HCT116 (cell line): ENCODE data around the gene SEZ6. TPM values are rescaled to one million over a fixed set of nuclear protein-coding genes. Genes with fewer than 3 reads are reported as not detected.

Source experiments
- ATAC-seq: fragments of 200-7000 bp; cut with Tn5 transposase; 2 replicates; pipeline ENCODE4 v1.9.1; 2020; ENCODE audit warnings: mild to moderate bottlenecking, moderate library complexity
- BruUV-seq: library from RNA; stranded (reverse); fragments of 400-500 nt; replicated peaks from 2 replicates; lab custom pipeline; 2021; lab: Mats Ljungman, UMichigan
- CTCF ChIA-PET: fragments of 300-600 bp; sonication (Branson Sonifier 250); formaldehyde crosslinking; loops from one replicate; lab custom pipeline; 2021; ENCODE audit warnings: antibody characterized with exemption; lab: Charles Lee
- POLR2A ChIA-PET: fragments of 300-600, 350-600 bp; sonication (Branson Sonifier 250); formaldehyde crosslinking; loops from one replicate; lab custom pipeline; 2021; ENCODE audit warnings: antibody characterized with exemption; lab: Charles Lee
- RAD21 ChIA-PET, 2 experiments: fragments of 300-600 bp; sonication (Branson Sonifier 250); formaldehyde crosslinking; loops; one replicate each; lab custom pipeline; 2023; ENCODE audit warnings: low total read pairs in 2 of 2; ENCODE audit not compliant: uncharacterized antibody in 2 of 2, unreplicated experiment in 2 of 2, low non-redundant PET in 1 of 2; lab: Charles Lee
- DNase-seq: peaks from one replicate; pipeline ENCODE4 v3.0.0-alpha.2; 2010; ENCODE audit warnings: low read depth, low spot score
- H2AFZ ChIP-seq: fragments of 200-600 bp; shearing (Covaris generic), sonication (generic); 2 replicates; pipeline ENCODE4 v1.6.1; 2017; ENCODE audit warnings: low read depth, mixed run types, mixed read lengths, antibody characterized with exemption, low read length; ENCODE audit not compliant: poor library complexity, severe bottlenecking
- H3K27ac ChIP-seq: 2 replicates; pipeline ENCODE4 v1.5.1; 2012; ENCODE audit warnings: low read depth, low read length
- H3K27me3 ChIP-seq: fragments of 200-600 bp; sonication (generic); 2 replicates; pipeline ENCODE4 v1.6.1; 2016; ENCODE audit warnings: mixed run types, low read length, mixed read lengths; ENCODE audit not compliant: insufficient read depth
- H3K36me3 ChIP-seq, 2 experiments: fragments of 200-500 bp in 1 of 2; fragments of 200-600 bp in 1 of 2; sonication (Bioruptor generic) in 1 of 2; sonication (generic) in 1 of 2; 2 replicates each; pipeline versions ENCODE4 v1.5.1 to v1.6.1; 2014 to 2016; ENCODE audit warnings: low read length in 2 of 2, inconsistent platforms in 1 of 2, mixed read lengths in 1 of 2, mixed run types in 1 of 2; ENCODE audit not compliant: insufficient read depth in 2 of 2, control insufficient read depth in 1 of 2
- H3K4me1 ChIP-seq, 2 experiments: fragments of 200-600 bp in 1 of 2; sonication (generic) in 1 of 2; 2 replicates each; pipeline versions ENCODE4 v1.5.1 to v1.6.1; 2012 to 2017; ENCODE audit warnings: low read length in 2 of 2, inconsistent platforms in 1 of 2, mild to moderate bottlenecking in 1 of 2, mixed read lengths in 1 of 2, mixed run types in 1 of 2, moderate library complexity in 1 of 2; ENCODE audit not compliant: insufficient read depth in 2 of 2, control insufficient read depth in 1 of 2
- H3K4me2 ChIP-seq: fragments of 200-600 bp; sonication (generic); 2 replicates; pipeline ENCODE4 v1.6.1; 2017; ENCODE audit warnings: mixed run types, low read length, mixed read lengths
- H3K4me3 ChIP-seq, 2 experiments: fragments of 200-600 bp in 1 of 2; sonication (generic) in 1 of 2; replicated peaks in 1 of 2; 2 replicates each; pipeline ENCODE4 v1.5.1; 2011 to 2016; ENCODE audit warnings: low read length in 2 of 2, control low read depth in 1 of 2, low read depth in 1 of 2, mild to moderate bottlenecking in 1 of 2, mixed read lengths in 1 of 2, mixed run types in 1 of 2
- H3K79me2 ChIP-seq: fragments of 200-600 bp; sonication (generic); 2 replicates; pipeline ENCODE4 v1.6.1; 2017; ENCODE audit warnings: mild to moderate bottlenecking, mixed run types, low read length, moderate library complexity, mixed read lengths; ENCODE audit not compliant: insufficient read depth
- H3K9ac ChIP-seq: fragments of 200-600 bp; sonication (generic); 2 replicates; pipeline ENCODE4 v1.6.1; 2016; ENCODE audit warnings: low read length, mixed read lengths
- H3K9me2 ChIP-seq: fragments of 200-600 bp; sonication (generic), shearing (Covaris generic); 2 replicates; pipeline ENCODE4 v1.6.1; 2017; ENCODE audit warnings: mixed run types, mild to moderate bottlenecking, moderate library complexity; ENCODE audit not compliant: insufficient read depth
- H3K9me3 ChIP-seq, 2 experiments: fragments of 200-500 bp in 1 of 2; fragments of 200-600 bp in 1 of 2; sonication (Bioruptor generic) in 1 of 2; sonication (generic) in 1 of 2; 2 replicates each; pipeline ENCODE4 v1.6.1; 2014 to 2017; ENCODE audit warnings: low read length in 2 of 2, mixed read lengths in 2 of 2, inconsistent platforms in 1 of 2, low read depth in 1 of 2, mild to moderate bottlenecking in 1 of 2, mixed run types in 1 of 2, moderate library complexity in 1 of 2; ENCODE audit not compliant: control insufficient read depth in 1 of 2, insufficient read depth in 1 of 2
- H4K20me1 ChIP-seq: fragments of 200-600 bp; sonication (generic), shearing (Covaris generic); 2 replicates; pipeline ENCODE4 v1.6.1; 2017; ENCODE audit warnings: mixed run types, mild to moderate bottlenecking, moderate library complexity; ENCODE audit not compliant: insufficient read depth
- CTCF ChIP-seq, 3 experiments: fragments of 200-600 bp in 1 of 3; sonication (generic) in 1 of 3; IDR thresholded peaks in 2 of 3; conservative IDR thresholded peaks in 1 of 3; 2 replicates each; pipeline ENCODE4 v1.5.1; 2012 to 2017; ENCODE audit warnings: low read depth in 2 of 3, low read length in 2 of 3, antibody characterized with exemption in 1 of 3, borderline replicate concordance in 1 of 3, control low read depth in 1 of 3, mild to moderate bottlenecking in 1 of 3, mixed read lengths in 1 of 3, mixed run types in 1 of 3, moderate library complexity in 1 of 3; ENCODE audit not compliant: insufficient read depth in 1 of 3
- EGR1 ChIP-seq: IDR thresholded peaks from 2 replicates; pipeline ENCODE4 v1.6.1; 2012; ENCODE audit warnings: low read depth
- ELF1 ChIP-seq: IDR thresholded peaks from 2 replicates; pipeline ENCODE4 v1.6.1; 2012; ENCODE audit warnings: low read depth, borderline replicate concordance
- EZH2phosphoT487 ChIP-seq: fragments of 200-600 bp; IDR thresholded peaks from 2 replicates; pipeline ENCODE4 v1.6.1; 2018; ENCODE audit warnings: antibody characterized with exemption, borderline replicate concordance
- FOSL1 ChIP-seq: IDR thresholded peaks from 2 replicates; pipeline ENCODE4 v1.6.1; 2012; ENCODE audit warnings: low read depth
- JUND ChIP-seq: IDR thresholded peaks from 2 replicates; pipeline ENCODE4 v1.6.1; 2012
- MAX ChIP-seq: IDR thresholded peaks from 2 replicates; pipeline ENCODE4 v1.6.1; 2012
- POLR2AphosphoS5 ChIP-seq: IDR thresholded peaks from 2 replicates; pipeline ENCODE4 v1.6.1; 2011; ENCODE audit warnings: mild to moderate bottlenecking, low read depth, low read length, moderate library complexity
- REST ChIP-seq: IDR thresholded peaks from 2 replicates; pipeline ENCODE4 v1.6.1; 2012; ENCODE audit warnings: low read depth
- SP1 ChIP-seq: IDR thresholded peaks from 2 replicates; pipeline ENCODE4 v1.6.1; 2012; ENCODE audit warnings: low read depth
- SRF ChIP-seq: IDR thresholded peaks from 2 replicates; pipeline ENCODE4 v1.6.1; 2012; ENCODE audit warnings: low read depth
- YY1 ChIP-seq: IDR thresholded peaks from 2 replicates; pipeline ENCODE4 v1.6.1; 2011; ENCODE audit warnings: low read length, low read depth, moderate library complexity, mild to moderate bottlenecking; ENCODE audit not compliant: insufficient replicate concordance; ENCODE audit errors: extremely low read depth
- ZFX ChIP-seq: fragments of 450-650 bp; IDR thresholded peaks from 2 replicates; pipeline ENCODE4 v1.6.1; 2017
- intact Hi-C: fragments of 100-400 bp; cut with micrococcal nuclease; formaldehyde crosslinking; loops from 2 replicates; pipeline ENCODE4 v1.10.0; 2022
- total RNA-seq: library from RNA; stranded (reverse); gene quantifications from one replicate; pipeline ENCODE4 v1.2.1, GENCODE V29; 2021; ENCODE audit not compliant: unreplicated experiment

The SEZ6 gene
- total RNA-seq, 1 experiment from 2014 or later = 0.22 TPM

- Histone ChIP-seq H3K9me2 (no peaks in the 10 kb centered on the region), H3K9me3 (no peaks in the 10 kb centered on the region), H4K20me1 (no peaks in the 10 kb centered on the region), H3K27me3 (peaks cover 55% of the 10 kb centered on the region; the same call in 1 of the 2 replicates), H3K36me3 (no peaks in the 10 kb centered on the region), H3K27ac (no peak overlapping the region), H3K4me3 (no peak overlapping the region), H2AFZ (no peak overlapping the region), H3K79me2 (no peaks in the 10 kb centered on the region), H3K9ac (no peak overlapping the region), H3K4me1 (peaks cover 0 to 11% of the 10 kb centered on the region in 2 experiments; a peak in 2 of 4 replicates), H3K4me2 (no peak overlapping the region)
- ChIA-PET POLR2A (no interaction called here), RAD21 (no interaction called here), CTCF (no interaction called here)
- no peak for DNase-seq
- ATAC-seq = no peak
- TF ChIP-seq SP1 = no peak
- TF ChIP-seq REST = peak; percentile 68
- TF ChIP-seq ZFX = no peak
- no TSS peak for BruUV-seq
- intact Hi-C loops = no loop called here
Measured at GRCh38 chr17:29004081-29004692, 1.6 kb downstream of the SEZ6 start.

GRCh38 chr17:29003289-29003688 lies 2.5 kb downstream of the SEZ6 start:
- intact Hi-C loops = no loop called here
- no peaks in the 10 kb centered on the region for H4K20me1 ChIP-seq
- RAD21 ChIA-PET = no interaction called here
- CTCF ChIA-PET = no interaction called here
- no peaks in the 10 kb centered on the region for H3K9me2 ChIP-seq
- no peak overlapping the region for H3K27ac ChIP-seq
- no peaks in the 10 kb centered on the region for H3K79me2 ChIP-seq
- POLR2A ChIA-PET = no interaction called here
- H3K27me3 ChIP-seq = peaks cover 55% of the 10 kb centered on the region; the same call in 1 of the 2 replicates
- H3K36me3 ChIP-seq = no peaks in the 10 kb centered on the region
- no peaks in the 10 kb centered on the region for H3K9me3 ChIP-seq
- no peak overlapping the region for H3K4me3 ChIP-seq
- no peak overlapping the region for H3K4me2 ChIP-seq
- no peak overlapping the region for H2AFZ ChIP-seq
- H3K4me1 ChIP-seq = peaks cover 0 to 10% of the 10 kb centered on the region in 2 experiments; a peak in 2 of 4 replicates
- DNase-seq (no peak), ATAC-seq (no peak)
- no peak overlapping the region for H3K9ac ChIP-seq
- BruUV-seq = no TSS peak
- TF ChIP-seq CTCF (IDR thresholded peaks at IDR 0.05 in 2 of 3, conservative IDR thresholded peaks at IDR 0.05 in 1 of 3; ENCODE audit: borderline replicate concordance in 1 of 3, insufficient read depth in 1 of 3, low read depth in 2 of 3, low read length in 2 of 3) = no peak
- no peak for TF ChIP-seq SRF
- no peak for TF ChIP-seq YY1
- TF ChIP-seq JUND = no peak
- TF ChIP-seq ELF1 = no peak
- TF ChIP-seq EZH2phosphoT487 = no peak
- no peak for TF ChIP-seq EGR1
- no peak for TF ChIP-seq POLR2AphosphoS5
- TF ChIP-seq ZFX = no peak
- no peak for TF ChIP-seq MAX
- no peak for TF ChIP-seq FOSL1
